Measurements from ENCODE around the gene UBA3. TPM values are rescaled to one million over a fixed set of nuclear protein-coding genes. Genes with fewer than 3 reads are reported as not detected.

Gene UBA3
- total and polyA plus RNA-seq, 11 donors: 45.1 to 117 (median 75.3) TPM

DNA sequence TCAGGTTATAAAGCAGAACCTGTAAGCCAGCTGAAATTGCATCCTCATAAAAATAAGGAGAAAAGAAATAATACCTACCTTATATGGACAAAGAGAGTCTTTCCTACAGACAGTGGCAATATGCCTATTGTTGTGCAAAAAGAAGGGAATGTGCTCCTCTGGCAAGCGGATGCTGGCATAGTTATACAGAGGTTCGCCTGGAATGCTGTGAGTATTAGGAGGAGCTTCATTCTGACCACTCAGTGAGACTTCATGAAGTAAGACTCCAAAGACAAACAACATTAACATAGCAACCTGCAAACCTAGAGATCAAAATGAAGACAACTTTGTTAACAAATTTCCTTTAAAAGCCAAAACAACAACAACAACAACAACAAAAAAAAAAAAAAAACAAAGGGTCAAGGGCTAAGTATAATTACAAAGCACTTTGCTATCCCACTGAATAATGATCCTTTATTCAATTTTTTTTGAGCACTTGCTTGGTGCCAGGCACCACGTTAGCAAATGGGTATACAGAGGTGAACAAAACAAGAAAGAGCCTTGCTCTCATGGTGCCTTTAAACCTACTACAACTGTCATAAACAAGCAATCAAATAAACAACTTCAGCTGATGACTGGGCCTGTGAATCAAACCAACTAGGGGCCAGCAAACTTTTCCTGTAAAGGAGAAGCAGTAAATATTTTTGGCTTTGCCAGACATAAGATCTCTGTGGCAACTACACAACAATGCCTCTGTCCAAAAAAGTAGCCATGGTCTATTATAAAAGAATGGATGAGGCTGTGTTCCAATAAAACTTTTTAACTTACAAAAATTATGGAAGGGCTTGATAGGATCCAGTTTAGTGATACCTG, 70.4 kb downstream of the UBA3 start:
- H3K36me3 ChIP-seq: peaks cover 0 to 68% (median 47%) of the 10 kb centered on the region in 9 donors
- peak overlapping the region in 1 of 12 donors; percentile 4 for H3K4me3 ChIP-seq
- H3K27me3 ChIP-seq: no peaks in the 10 kb centered on the region
- DNase-seq (no peak), ATAC-seq (peak in 2 of 4 donors; percentile 23 to 49)
- intact Hi-C loops (cut with DNase I): loop anchor here in 2 of 10 donors (5.0 kb wide), 2 partner anchors 43 to 73 kb away; partner anchors contain the start of genes ARL6IP5 (in 1 of the 2), TMF1 (in 1 of the 2) and UBA3 (in 1 of the 2)
- H3K9me3 ChIP-seq: no peaks in the 10 kb centered on the region
- 44 to 74% (median 68%) methylated on average over 3 of the region's 3 CpGs for WGBS, 4 donors
- no peak for TF ChIP-seq POLR2A (IDR thresholded peaks at IDR 0.05)
- TF ChIP-seq, protein P1, sequence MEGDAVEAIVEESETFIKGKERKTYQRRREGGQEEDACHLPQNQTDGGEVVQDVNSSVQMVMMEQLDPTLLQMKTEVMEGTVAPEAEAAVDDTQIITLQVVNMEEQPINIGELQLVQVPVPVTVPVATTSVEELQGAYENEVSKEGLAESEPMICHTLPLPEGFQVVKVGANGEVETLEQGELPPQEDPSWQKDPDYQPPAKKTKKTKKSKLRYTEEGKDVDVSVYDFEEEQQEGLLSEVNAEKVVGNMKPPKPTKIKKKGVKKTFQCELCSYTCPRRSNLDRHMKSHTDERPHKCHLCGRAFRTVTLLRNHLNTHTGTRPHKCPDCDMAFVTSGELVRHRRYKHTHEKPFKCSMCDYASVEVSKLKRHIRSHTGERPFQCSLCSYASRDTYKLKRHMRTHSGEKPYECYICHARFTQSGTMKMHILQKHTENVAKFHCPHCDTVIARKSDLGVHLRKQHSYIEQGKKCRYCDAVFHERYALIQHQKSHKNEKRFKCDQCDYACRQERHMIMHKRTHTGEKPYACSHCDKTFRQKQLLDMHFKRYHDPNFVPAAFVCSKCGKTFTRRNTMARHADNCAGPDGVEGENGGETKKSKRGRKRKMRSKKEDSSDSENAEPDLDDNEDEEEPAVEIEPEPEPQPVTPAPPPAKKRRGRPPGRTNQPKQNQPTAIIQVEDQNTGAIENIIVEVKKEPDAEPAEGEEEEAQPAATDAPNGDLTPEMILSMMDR (IDR thresholded peaks at IDR 0.05): no peak
- peaks cover 0 to 46% (median 19%) of the 10 kb centered on the region in 12 donors for H3K4me1 ChIP-seq
- H3K27ac ChIP-seq: peak overlapping the region in 11 of 12 donors; percentile 5 to 63 (median 30)

DNA sequence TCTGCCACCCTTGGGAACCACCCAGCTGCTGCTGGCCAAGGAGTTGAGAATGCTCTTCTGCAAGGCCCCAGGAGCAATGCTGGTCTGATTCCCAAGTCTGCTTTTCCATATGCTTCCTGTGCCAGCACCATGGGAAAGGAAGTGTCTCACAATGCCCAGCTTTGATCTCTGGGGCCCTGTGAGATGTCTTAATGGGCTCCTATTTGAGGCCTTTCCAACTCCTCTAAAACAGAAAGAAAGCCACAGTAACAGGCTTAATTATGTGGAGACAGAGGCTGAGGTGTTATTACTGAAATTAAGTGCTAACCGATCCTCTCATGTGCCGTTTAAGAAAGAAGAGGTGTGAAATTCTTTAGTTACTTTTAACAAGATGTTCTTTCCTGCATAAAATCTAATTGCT, 71.2 kb downstream of the UBA3 start:
- Histone ChIP-seq H3K4me3 (peak overlapping the region in 1 of 12 donors; percentile 4), H3K27me3 (no peaks in the 10 kb centered on the region), H3K4me1 (peaks cover 0 to 38% (median 13%) of the 10 kb centered on the region in 12 donors), H3K27ac (peak overlapping the region in 8 of 12 donors; percentile 12 to 55 (median 20)), H3K36me3 (peaks cover 0 to 77% (median 55%) of the 10 kb centered on the region in 9 donors), H3K9me3 (no peaks in the 10 kb centered on the region)
- no peak for DNase-seq
- intact Hi-C loops (cut with DNase I): no loop called here
- no peak for ATAC-seq
- TF ChIP-seq, protein P1 (IDR thresholded peaks at IDR 0.05): no peak
- no peak for TF ChIP-seq POLR2A (IDR thresholded peaks at IDR 0.05)
- WGBS, 4 donors: 49 to 63% (median 62%) methylated on average over 2 of the region's 2 CpGs

DNA sequence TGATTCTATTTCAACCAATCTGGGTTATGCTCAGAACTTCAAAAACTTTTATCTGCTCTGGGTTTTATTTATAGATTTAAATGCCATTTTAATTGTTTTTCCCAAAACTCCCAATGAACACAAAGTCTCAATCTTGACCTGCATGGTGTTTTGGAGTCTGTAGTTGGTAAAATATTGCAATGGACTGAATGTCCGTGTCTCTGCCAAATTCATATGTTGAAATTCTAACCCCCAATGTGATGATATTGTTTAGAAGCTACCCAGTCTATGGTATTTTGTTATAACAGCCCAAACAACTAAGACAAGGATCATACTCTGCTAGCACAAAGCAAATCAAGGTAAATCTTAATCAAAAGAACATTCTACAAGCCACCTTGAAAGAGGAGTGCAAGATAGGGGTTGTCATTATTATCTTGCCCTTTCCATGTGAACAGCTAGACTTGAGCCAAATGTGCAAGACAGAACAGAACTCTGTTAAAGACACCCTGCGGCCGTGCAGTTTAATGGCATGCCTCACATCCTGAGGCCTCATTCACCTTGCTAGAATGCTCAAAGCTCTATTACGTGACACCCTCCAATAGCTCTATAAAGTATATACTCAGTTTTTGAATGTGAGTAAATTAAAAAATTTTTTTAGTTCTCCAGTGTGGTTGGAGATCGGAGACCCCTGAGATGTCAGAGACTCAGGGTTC, 74.2 kb downstream of the UBA3 start:
- H3K27ac ChIP-seq: peak overlapping the region in 5 of 12 donors; percentile 5 to 57 (median 23)
- DNase-seq (no peak), ATAC-seq (peak in 1 of 4 donors; percentile 20)
- intact Hi-C loops (cut with DNase I): no loop called here
- peaks cover 0 to 27% (median 6%) of the 10 kb centered on the region in 12 donors for H3K4me1 ChIP-seq
- peaks cover 0 to 99% (median 86%) of the 10 kb centered on the region in 9 donors for H3K36me3 ChIP-seq
- H3K9me3 ChIP-seq: no peaks in the 10 kb centered on the region
- WGBS, 4 donors: 80 to 94% (median 84%) methylated on average over 5 of the region's 5 CpGs
- TF ChIP-seq, protein P1 (IDR thresholded peaks at IDR 0.05): no peak
- TF ChIP-seq POLR2A (IDR thresholded peaks at IDR 0.05): no peak
- H3K27me3 ChIP-seq: no peaks in the 10 kb centered on the region
- H3K4me3 ChIP-seq: no peak overlapping the region
